Mucosa of rectum (tissue), 2 donors: ENCODE results near the gene ANLN.
"Not testable (repeated sequence)": the region's sequence is repeated elsewhere in the genome, so short reads cannot be mapped to it uniquely, and the experiment has no call there.

Experiments used
- H3K27ac ChIP-seq, 2 donors: one replicate each; pipeline ENCODE4 v1.7.0; 2013; ENCODE audit warnings: inconsistent platforms in 2 of 2, low read depth in 2 of 2, low read length in 2 of 2
- H3K27me3 ChIP-seq, 2 donors: one replicate each; pipeline ENCODE4 v1.7.0; 2013; ENCODE audit warnings: low read length in 2 of 2; ENCODE audit not compliant: control insufficient read depth in 2 of 2, insufficient read depth in 2 of 2
- H3K36me3 ChIP-seq, 2 donors: one replicate each; pipeline ENCODE4 v1.7.0; 2013; ENCODE audit warnings: low read length in 2 of 2; ENCODE audit not compliant: control insufficient read depth in 2 of 2, insufficient read depth in 2 of 2
- H3K4me1 ChIP-seq, 2 donors: one replicate each; pipeline ENCODE4 v1.7.0; 2013; ENCODE audit warnings: low read length in 2 of 2, mild to moderate bottlenecking in 1 of 2; ENCODE audit not compliant: control insufficient read depth in 2 of 2, insufficient read depth in 2 of 2
- H3K4me3 ChIP-seq, 2 donors: one replicate each; pipeline ENCODE4 v1.7.0; 2013; ENCODE audit warnings: low read length in 2 of 2
- H3K9ac ChIP-seq, 2 donors: one replicate each; pipeline ENCODE4 v1.7.0; 2013; ENCODE audit warnings: low read length in 2 of 2, low read depth in 1 of 2, mild to moderate bottlenecking in 1 of 2
- H3K9me3 ChIP-seq, 2 donors: one replicate each; pipeline ENCODE4 v1.7.0; 2013; ENCODE audit warnings: low read length in 2 of 2; ENCODE audit not compliant: control insufficient read depth in 2 of 2
- donor health status: healthy.
- donor health status: Normal muscosa, but diverticular disease.

Gene ANLN

GRCh38 chr7:36491317-36491716 lies 101.7 kb downstream of the ANLN start:
- no peaks in the 10 kb centered on the region for H3K36me3 ChIP-seq
- H3K4me1 ChIP-seq = no peaks in the 10 kb centered on the region

GRCh38 chr7:36496576-36496975 lies 106.9 kb downstream of the ANLN start:
- Histone ChIP-seq H3K9me3 (no peaks in the 10 kb centered on the region), H3K27ac (no peak overlapping the region), H3K36me3 (no peaks in the 10 kb centered on the region), H3K27me3 (no peaks in the 10 kb centered on the region), H3K4me3 (no peak overlapping the region), H3K9ac (no peak overlapping the region), H3K4me1 (no peaks in the 10 kb centered on the region)

More at GRCh38 chr7:36491317-36491716, 101.7 kb downstream of the ANLN start:
- Histone ChIP-seq H3K4me3 (no peak overlapping the region), H3K9ac (no peak overlapping the region), H3K27me3 (no peaks in the 10 kb centered on the region), H3K27ac (no peak overlapping the region), H3K9me3 (no peaks in the 10 kb centered on the region)

- H3K4me3 ChIP-seq, H3K27ac ChIP-seq: not testable (repeated sequence)
Observed at GRCh38 chr7:36497176-36497575, 107.5 kb downstream of the ANLN start.

GRCh38 chr7:36497775-36498174 lies 108.1 kb downstream of the ANLN start:
- Histone ChIP-seq H3K27me3 (no peaks in the 10 kb centered on the region), H3K4me1 (no peaks in the 10 kb centered on the region), H3K9ac (no peak overlapping the region), H3K27ac (no peak overlapping the region), H3K9me3 (no peaks in the 10 kb centered on the region), H3K4me3 (no peak overlapping the region), H3K36me3 (no peaks in the 10 kb centered on the region)

More at GRCh38 chr7:36497176-36497575, 107.5 kb downstream of the ANLN start:
- not testable (repeated sequence) for H3K9me3 ChIP-seq, H3K4me1 ChIP-seq, H3K27me3 ChIP-seq, H3K9ac ChIP-seq, H3K36me3 ChIP-seq
